Measurements from ENCODE around the gene VENTX. TPM values are rescaled to one million over a fixed set of nuclear protein-coding genes. Genes with fewer than 3 reads are reported as not detected.
A peak's percentile ranks its signal among the peaks of the same experiment; 100 is the strongest.

Gene VENTX
- total RNA-seq, 2 donors from 2014 or later, result 0.26 TPM; not detected in 1

DNA sequence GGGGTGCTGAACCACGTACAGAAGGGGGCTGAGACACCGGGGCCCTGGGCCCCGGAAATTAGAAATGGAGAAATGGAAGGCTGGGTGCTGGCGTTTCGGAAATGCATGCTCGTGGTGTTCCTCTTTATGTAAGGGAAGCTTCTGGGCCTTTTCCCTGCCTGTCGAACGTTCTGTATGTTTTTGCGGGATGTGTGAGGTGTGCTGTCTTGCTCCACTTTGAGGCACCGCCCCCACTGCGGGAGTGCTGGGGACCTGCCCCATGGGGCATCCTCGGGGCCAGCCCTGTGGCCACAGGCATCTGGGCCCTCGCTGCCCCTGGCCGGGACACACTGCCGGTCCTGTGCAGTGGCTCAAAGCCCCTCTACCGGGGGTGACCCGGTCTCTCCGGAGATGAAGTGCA, 1.7 kb upstream of the VENTX start:
- TF ChIP-seq POLR2A (IDR thresholded peaks at IDR 0.05), result no peak
- TF ChIP-seq, protein P1, sequence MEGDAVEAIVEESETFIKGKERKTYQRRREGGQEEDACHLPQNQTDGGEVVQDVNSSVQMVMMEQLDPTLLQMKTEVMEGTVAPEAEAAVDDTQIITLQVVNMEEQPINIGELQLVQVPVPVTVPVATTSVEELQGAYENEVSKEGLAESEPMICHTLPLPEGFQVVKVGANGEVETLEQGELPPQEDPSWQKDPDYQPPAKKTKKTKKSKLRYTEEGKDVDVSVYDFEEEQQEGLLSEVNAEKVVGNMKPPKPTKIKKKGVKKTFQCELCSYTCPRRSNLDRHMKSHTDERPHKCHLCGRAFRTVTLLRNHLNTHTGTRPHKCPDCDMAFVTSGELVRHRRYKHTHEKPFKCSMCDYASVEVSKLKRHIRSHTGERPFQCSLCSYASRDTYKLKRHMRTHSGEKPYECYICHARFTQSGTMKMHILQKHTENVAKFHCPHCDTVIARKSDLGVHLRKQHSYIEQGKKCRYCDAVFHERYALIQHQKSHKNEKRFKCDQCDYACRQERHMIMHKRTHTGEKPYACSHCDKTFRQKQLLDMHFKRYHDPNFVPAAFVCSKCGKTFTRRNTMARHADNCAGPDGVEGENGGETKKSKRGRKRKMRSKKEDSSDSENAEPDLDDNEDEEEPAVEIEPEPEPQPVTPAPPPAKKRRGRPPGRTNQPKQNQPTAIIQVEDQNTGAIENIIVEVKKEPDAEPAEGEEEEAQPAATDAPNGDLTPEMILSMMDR (IDR thresholded peaks at IDR 0.05), result no peak
- Histone ChIP-seq H3K27me3 (peaks cover 0 to 26% of the 10 kb centered on the region in 2 donors), H3K4me1 (peaks cover 26% of the 10 kb centered on the region), H3K36me3 (replicated peaks in 1 of 2; ENCODE audit: insufficient read depth in 1 of 2, low read depth in 2 of 2) (no peaks in the 10 kb centered on the region), H3K4me3 (no peak overlapping the region), H3K9me3 (no peaks in the 10 kb centered on the region), H3K27ac (peak overlapping the region in 1 of 4 donors; percentile 41)
- peak in 1 of 4 donors; percentile 22 for DNase-seq
- intact Hi-C loops (cut with DNase I), result no loop called here
- ATAC-seq, result no peak
- 4 to 9% methylated on average over 6 to 18 of the region's 18 CpGs for WGBS, 2 donors

DNA sequence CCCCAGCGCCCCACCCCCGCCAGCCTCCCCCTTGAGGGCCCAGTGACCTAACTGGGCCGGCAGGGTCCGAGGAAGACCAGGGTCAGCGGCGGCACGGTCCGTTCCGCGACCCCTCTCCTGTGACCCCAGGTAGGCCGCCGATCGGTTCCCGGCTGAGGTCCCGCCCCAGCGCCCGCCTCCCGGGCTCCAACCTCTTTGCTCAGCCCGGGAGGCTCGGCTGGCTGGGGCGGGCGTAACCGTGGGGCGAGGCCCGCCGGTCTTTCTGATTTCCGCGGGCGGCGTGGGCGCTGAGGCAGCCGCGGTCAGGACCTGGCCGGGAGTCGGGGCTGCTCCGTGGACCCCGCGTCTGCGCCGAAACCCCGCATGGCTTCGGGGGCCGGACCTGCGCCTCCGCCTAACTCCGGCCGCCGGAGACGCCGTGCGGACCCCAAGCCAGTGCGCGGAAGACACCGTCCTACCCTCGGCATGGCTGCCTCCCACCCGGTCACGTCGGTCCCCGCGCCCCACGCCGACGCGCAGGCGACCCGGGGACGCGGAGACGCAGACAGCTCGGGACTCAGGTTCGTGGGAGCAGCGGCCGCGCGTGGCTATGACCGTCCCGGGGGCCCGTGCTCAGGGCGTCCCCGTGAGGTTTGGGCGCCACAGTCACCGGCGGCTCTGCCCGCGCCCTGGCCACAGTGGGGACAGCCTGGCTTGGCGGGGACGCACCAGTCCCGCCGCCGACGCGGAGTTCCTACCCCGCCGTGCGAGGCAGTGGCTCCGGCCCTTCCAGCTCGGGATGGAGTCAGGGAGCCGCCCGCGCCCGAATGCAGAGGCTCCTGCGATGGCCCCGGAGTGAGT, 1.0 kb upstream of the VENTX start:
- WGBS, 2 donors, result 1% methylated on average over 67 of the region's 103 CpGs; no CpG with 5 or more reads in 1 of the 2 donors
- H3K4me1 ChIP-seq, result peaks cover 26% of the 10 kb centered on the region
- H3K27me3 ChIP-seq, result peaks cover 0 to 26% of the 10 kb centered on the region in 2 donors
- H3K9me3 ChIP-seq, result no peaks in the 10 kb centered on the region
- DNase-seq (no peak), ATAC-seq (no peak)
- intact Hi-C loops (cut with DNase I), result no loop called here
- H3K36me3 ChIP-seq (replicated peaks in 1 of 2; ENCODE audit: insufficient read depth in 1 of 2, low read depth in 2 of 2), result no peaks in the 10 kb centered on the region
- H3K4me3 ChIP-seq, result no peak overlapping the region
- no peak overlapping the region for H3K27ac ChIP-seq
- no peak for TF ChIP-seq POLR2A (IDR thresholded peaks at IDR 0.05)
- TF ChIP-seq, protein P1 (IDR thresholded peaks at IDR 0.05), result no peak

GRCh38 chr10:133237241-133237587, 441 bp upstream of the VENTX start:
- Histone ChIP-seq H3K27me3 (peaks cover 0 to 26% of the 10 kb centered on the region in 2 donors), H3K4me3 (no peak overlapping the region), H3K9me3 (no peaks in the 10 kb centered on the region), H3K27ac (no peak overlapping the region), H3K36me3 (replicated peaks in 1 of 2; ENCODE audit: insufficient read depth in 1 of 2, low read depth in 2 of 2) (no peaks in the 10 kb centered on the region), H3K4me1 (peaks cover 26% of the 10 kb centered on the region)
- WGBS, 2 donors, result 1% methylated on average over 32 of the region's 32 CpGs; no CpG with 5 or more reads in 1 of the 2 donors
- ATAC-seq (no peak), DNase-seq (no peak)
- intact Hi-C loops (cut with DNase I), result no loop called here
- TF ChIP-seq POLR2A (IDR thresholded peaks at IDR 0.05), result no peak
- TF ChIP-seq, protein P1 (IDR thresholded peaks at IDR 0.05), result no peak

- H3K4me3 ChIP-seq, result no peak overlapping the region
- ATAC-seq, result no peak
- H3K27me3 ChIP-seq, result peaks cover 0 to 26% of the 10 kb centered on the region in 2 donors
- H3K4me1 ChIP-seq, result peaks cover 26% of the 10 kb centered on the region
- intact Hi-C loops (cut with DNase I), result no loop called here
- TF ChIP-seq, protein P1 (IDR thresholded peaks at IDR 0.05), result no peak
- TF ChIP-seq POLR2A (IDR thresholded peaks at IDR 0.05), result no peak
- no peaks in the 10 kb centered on the region for H3K9me3 ChIP-seq
- 0 to 19% methylated on average over 1 to 13 of the region's 15 CpGs for WGBS, 2 donors
- no peaks in the 10 kb centered on the region for H3K36me3 ChIP-seq (replicated peaks in 1 of 2; ENCODE audit: insufficient read depth in 1 of 2, low read depth in 2 of 2)
- DNase-seq, result no peak
- no peak overlapping the region for H3K27ac ChIP-seq
Observed at GRCh38 chr10:133238466-133238804, 780 bp downstream of the VENTX start.

- Histone ChIP-seq H3K9me3 (no peaks in the 10 kb centered on the region), H3K27ac (no peak overlapping the region), H3K4me3 (no peak overlapping the region), H3K4me1 (peaks cover 26% of the 10 kb centered on the region), H3K36me3 (replicated peaks in 1 of 2; ENCODE audit: insufficient read depth in 1 of 2, low read depth in 2 of 2) (no peaks in the 10 kb centered on the region), H3K27me3 (peaks cover 0 to 26% of the 10 kb centered on the region in 2 donors)
- 65 to 78% methylated on average over 8 to 15 of the region's 15 CpGs for WGBS, 2 donors
- no peak for TF ChIP-seq POLR2A (IDR thresholded peaks at IDR 0.05)
- TF ChIP-seq, protein P1 (IDR thresholded peaks at IDR 0.05), result no peak
- no peak for DNase-seq
- no peak for ATAC-seq
- intact Hi-C loops (cut with DNase I), result no loop called here
Observed at GRCh38 chr10:133239990-133240389, 2.3 kb downstream of the VENTX start.

Data from body of pancreas (tissue), 4 donors.